Measurements from ENCODE around the gene TRAPPC8.
"Not testable (repeated sequence)": the region's sequence is repeated elsewhere in the genome, so short reads cannot be mapped to it uniquely, and the experiment has no call there.

TRAPPC8 gene

DNA sequence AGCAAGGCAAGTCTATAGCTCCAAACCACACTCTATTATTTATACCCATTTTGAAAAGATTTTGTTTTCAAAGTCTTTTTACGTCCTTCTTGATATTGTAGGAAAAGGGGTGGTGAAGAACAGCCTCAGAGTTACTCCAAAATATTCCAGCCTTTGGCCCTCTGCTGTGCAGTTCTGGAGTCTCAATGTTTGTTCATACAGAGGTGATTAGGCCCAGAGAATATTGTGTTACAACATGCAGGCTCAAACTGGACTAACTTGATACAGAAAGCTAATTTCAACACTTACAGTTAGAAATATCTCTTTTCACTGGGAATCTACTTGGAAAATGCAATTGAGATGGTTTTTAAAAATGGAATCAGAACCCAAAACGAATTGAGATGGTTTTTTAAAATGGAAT lies 141.8 kb downstream of the TRAPPC8 start:
- TF ChIP-seq, protein P1, sequence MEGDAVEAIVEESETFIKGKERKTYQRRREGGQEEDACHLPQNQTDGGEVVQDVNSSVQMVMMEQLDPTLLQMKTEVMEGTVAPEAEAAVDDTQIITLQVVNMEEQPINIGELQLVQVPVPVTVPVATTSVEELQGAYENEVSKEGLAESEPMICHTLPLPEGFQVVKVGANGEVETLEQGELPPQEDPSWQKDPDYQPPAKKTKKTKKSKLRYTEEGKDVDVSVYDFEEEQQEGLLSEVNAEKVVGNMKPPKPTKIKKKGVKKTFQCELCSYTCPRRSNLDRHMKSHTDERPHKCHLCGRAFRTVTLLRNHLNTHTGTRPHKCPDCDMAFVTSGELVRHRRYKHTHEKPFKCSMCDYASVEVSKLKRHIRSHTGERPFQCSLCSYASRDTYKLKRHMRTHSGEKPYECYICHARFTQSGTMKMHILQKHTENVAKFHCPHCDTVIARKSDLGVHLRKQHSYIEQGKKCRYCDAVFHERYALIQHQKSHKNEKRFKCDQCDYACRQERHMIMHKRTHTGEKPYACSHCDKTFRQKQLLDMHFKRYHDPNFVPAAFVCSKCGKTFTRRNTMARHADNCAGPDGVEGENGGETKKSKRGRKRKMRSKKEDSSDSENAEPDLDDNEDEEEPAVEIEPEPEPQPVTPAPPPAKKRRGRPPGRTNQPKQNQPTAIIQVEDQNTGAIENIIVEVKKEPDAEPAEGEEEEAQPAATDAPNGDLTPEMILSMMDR (IDR thresholded peaks at IDR 0.05; ENCODE audit: insufficient read depth, low read length, poor library complexity, severe bottlenecking), result no peak
- Histone ChIP-seq H3K4me3 (replicated peaks; ENCODE audit: low read depth, low read length) (no peak overlapping the region), H3K36me3 (ENCODE audit: control insufficient read depth, insufficient read depth, low read length) (no peaks in the 10 kb centered on the region), H3K27me3 (replicated peaks; ENCODE audit: control insufficient read depth, insufficient read depth, low read length) (no peaks in the 10 kb centered on the region)
- DNase-seq (ENCODE audit: extremely low read depth, insufficient read length), result no peak

DNA sequence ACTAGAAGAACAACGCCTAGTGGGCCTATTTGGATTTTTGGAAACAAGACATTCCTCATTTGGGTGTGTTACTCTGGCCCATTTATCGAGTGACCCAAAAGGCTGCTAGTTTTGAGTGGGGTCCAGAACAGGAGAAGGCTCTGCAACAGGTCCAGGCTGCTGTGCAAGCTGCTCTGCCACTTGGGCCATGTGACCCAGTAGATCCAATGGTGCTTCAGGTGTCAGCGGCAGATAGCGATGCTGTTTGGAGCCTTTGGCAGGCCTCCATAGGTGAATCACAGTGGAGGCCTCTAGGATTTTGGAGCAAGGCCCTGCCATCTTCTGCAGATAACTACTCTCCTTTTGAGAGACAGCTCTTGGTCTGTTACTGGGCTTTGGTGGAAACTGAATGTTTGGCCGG lies 143.7 kb downstream of the TRAPPC8 start:
- H3K4me3 ChIP-seq (replicated peaks; ENCODE audit: low read depth, low read length); H3K36me3 ChIP-seq (ENCODE audit: control insufficient read depth, insufficient read depth, low read length); H3K27me3 ChIP-seq (replicated peaks; ENCODE audit: control insufficient read depth, insufficient read depth, low read length); DNase-seq (ENCODE audit: extremely low read depth, insufficient read length): not testable (repeated sequence)

DNA sequence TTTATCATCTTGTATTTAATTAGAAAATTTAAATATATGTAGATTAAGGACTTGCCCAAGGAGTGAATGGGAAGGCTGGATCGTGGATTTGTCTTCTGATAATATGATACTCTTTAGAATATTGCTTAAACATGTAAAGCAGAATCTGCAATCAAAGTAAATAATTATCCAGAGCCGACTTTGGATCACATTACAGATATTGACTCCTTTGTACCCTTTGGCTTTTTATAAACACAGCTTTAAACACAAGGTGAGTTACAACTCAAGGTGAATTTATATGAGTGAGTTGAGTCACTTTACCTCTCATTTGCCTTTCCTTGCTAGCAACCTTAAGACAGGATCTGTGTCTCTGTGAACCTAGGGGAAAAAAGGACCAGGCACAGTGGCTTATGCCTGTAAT lies 144.5 kb downstream of the TRAPPC8 start:
- TF ChIP-seq, protein P1 (IDR thresholded peaks at IDR 0.05; ENCODE audit: insufficient read depth, low read length, poor library complexity, severe bottlenecking), result no peak
- no peak overlapping the region for H3K4me3 ChIP-seq (replicated peaks; ENCODE audit: low read depth, low read length)
- H3K27me3 ChIP-seq (replicated peaks; ENCODE audit: control insufficient read depth, insufficient read depth, low read length), result no peaks in the 10 kb centered on the region
- DNase-seq (ENCODE audit: extremely low read depth, insufficient read length), result no peak
- H3K36me3 ChIP-seq (ENCODE audit: control insufficient read depth, insufficient read depth, low read length), result no peaks in the 10 kb centered on the region

DNA sequence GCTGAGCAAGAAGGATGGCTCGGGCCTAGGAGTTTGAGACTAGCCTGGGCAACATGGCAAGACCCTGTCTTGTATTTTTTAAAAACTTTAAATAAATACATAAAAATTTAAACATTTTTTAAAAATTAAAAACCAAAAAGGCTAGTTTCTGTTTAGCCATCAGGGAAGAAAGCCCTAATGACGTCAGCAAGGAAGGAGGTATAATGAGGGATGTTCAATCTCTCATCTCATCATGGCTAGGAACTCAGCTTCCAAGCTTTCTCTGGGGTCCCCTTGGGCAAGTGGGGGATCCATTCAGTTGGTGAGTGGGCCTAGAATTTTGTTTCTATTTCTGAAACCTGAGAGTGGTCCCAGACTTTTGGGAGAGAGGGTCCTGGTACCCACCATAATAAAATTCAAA lies 147.2 kb downstream of the TRAPPC8 start:
- H3K4me3 ChIP-seq (replicated peaks; ENCODE audit: low read depth, low read length), result no peak overlapping the region
- TF ChIP-seq, protein P1 (IDR thresholded peaks at IDR 0.05; ENCODE audit: insufficient read depth, low read length, poor library complexity, severe bottlenecking), result no peak
- no peaks in the 10 kb centered on the region for H3K27me3 ChIP-seq (replicated peaks; ENCODE audit: control insufficient read depth, insufficient read depth, low read length)
- H3K36me3 ChIP-seq (ENCODE audit: control insufficient read depth, insufficient read depth, low read length), result no peaks in the 10 kb centered on the region
- DNase-seq (ENCODE audit: extremely low read depth, insufficient read length), result no peak

DNA sequence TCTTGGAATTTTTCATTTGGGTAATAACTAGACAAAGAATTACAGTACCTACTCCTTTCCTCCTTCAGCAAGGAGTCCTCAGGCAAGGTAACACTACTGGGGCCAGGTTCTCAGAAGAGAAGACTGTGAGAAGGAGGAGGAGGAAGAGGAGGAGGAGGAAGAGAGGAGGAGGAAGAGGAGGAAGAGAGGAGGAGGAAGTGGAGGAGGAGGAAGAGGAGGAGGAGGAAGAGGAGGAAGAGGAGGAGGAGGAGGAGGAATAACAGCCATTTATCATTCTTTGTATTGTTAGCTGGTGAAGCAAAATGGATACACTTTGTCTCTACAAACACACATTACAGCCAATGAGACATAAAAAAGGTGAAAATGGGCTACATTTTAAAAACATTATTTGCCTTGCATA lies 149.4 kb downstream of the TRAPPC8 start:
- TF ChIP-seq, protein P1 (IDR thresholded peaks at IDR 0.05; ENCODE audit: insufficient read depth, low read length, poor library complexity, severe bottlenecking), result no peak
- Histone ChIP-seq H3K27me3 (replicated peaks; ENCODE audit: control insufficient read depth, insufficient read depth, low read length) (no peaks in the 10 kb centered on the region), H3K36me3 (ENCODE audit: control insufficient read depth, insufficient read depth, low read length) (no peaks in the 10 kb centered on the region), H3K4me3 (replicated peaks; ENCODE audit: low read depth, low read length) (no peak overlapping the region)
- DNase-seq (ENCODE audit: extremely low read depth, insufficient read length), result no peak

DNA sequence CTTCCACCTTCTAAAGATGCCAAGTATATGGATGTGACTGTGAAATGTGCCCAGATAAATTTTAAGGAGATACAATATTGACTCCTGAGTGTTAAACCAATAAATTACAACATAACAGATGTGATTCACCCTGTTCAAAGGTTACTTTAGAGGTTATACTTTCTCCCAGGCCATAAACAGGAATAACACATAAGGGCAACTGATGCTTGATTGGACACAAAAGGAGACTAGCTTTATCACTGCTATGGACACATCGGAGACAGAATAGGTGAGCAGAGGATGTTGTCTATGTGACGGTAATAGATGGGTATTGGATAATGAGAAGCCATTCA lies 150.4 kb downstream of the TRAPPC8 start:
- H3K4me3 ChIP-seq (replicated peaks; ENCODE audit: low read depth, low read length), result no peak overlapping the region
- no peak for DNase-seq (ENCODE audit: extremely low read depth, insufficient read length)
- H3K36me3 ChIP-seq (ENCODE audit: control insufficient read depth, insufficient read depth, low read length), result no peaks in the 10 kb centered on the region
- TF ChIP-seq, protein P1 (IDR thresholded peaks at IDR 0.05; ENCODE audit: insufficient read depth, low read length, poor library complexity, severe bottlenecking), result no peak
- no peaks in the 10 kb centered on the region for H3K27me3 ChIP-seq (replicated peaks; ENCODE audit: control insufficient read depth, insufficient read depth, low read length)
